ENCODE data around the gene PDE4B. TPM values are rescaled to one million over a fixed set of nuclear protein-coding genes. Genes with fewer than 3 reads are reported as not detected.

The PDE4B gene
- total and polyA plus RNA-seq, 2 donors from 2014 or later: 2.0 to 8.7 TPM

DNA sequence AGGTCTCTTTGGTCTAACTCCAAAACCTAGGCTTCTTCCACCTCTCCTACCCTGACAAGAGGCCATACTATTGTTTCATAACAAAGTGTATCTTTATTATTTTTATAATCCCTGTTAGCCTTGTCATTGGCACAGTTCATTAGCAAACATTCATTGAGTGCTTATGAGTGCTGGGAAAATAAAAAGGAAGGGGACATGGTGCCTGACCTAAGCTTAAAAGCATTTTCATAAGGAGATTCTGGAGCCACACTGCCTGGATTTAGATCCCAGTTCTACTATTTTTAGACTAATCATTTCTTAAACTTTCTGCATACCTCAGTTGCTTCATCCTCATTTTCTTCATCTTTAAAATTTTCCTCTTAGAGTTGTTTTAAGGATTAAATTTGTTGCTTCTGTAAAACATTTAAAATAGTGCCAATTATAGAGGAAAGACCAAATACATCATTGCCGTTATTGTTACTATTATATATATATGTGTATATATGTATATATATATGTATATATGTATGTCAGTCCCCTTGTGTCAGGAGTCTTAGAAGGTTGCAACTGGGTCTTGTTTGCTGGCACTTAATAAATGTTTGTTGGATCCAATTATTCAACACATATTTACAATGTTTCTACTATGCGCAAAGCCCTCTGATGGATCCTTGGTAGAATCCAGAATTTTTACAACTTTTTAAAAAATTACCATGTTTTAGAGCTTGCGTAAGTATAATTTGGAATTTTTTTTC is 490.4 kb downstream of the PDE4B start:
- no peak overlapping the region for H3K4me3 ChIP-seq (ENCODE audit: low read length in 3 of 3)
- no peak overlapping the region for H3K27ac ChIP-seq (ENCODE audit: low read depth in 2 of 2, low read length in 2 of 2)
- H3K9ac ChIP-seq (ENCODE audit: low read length in 3 of 3): no peak overlapping the region
- no peaks in the 10 kb centered on the region for H3K36me3 ChIP-seq (ENCODE audit: control insufficient read depth in 2 of 3, insufficient read depth in 3 of 3, low read length in 3 of 3)
- TF ChIP-seq CTCF (IDR thresholded peaks at IDR 0.05; ENCODE audit: borderline replicate concordance, extremely low read depth, insufficient read depth): no peak
- no peaks in the 10 kb centered on the region for H3K9me3 ChIP-seq (ENCODE audit: control insufficient read depth in 2 of 3, insufficient read depth in 1 of 3, low read length in 3 of 3)
- no peaks in the 10 kb centered on the region for H3K27me3 ChIP-seq (ENCODE audit: control insufficient read depth, insufficient read depth, low read length)
- FAIRE-seq (no peak), DNase-seq (no peak)
- no peaks in the 10 kb centered on the region for H3K4me1 ChIP-seq (ENCODE audit: control insufficient read depth in 2 of 3, insufficient read depth in 2 of 3, low read depth in 1 of 3, low read length in 3 of 3)
- intact Hi-C loops (cut with DNase I): no loop called here

GRCh38 chr1:66283622-66284041 is 490.9 kb downstream of the PDE4B start:
- DNase-seq (no peak), FAIRE-seq (no peak)
- H3K9ac ChIP-seq (ENCODE audit: low read length in 3 of 3): no peak overlapping the region
- no peaks in the 10 kb centered on the region for H3K4me1 ChIP-seq (ENCODE audit: control insufficient read depth in 2 of 3, insufficient read depth in 2 of 3, low read depth in 1 of 3, low read length in 3 of 3)
- intact Hi-C loops (cut with DNase I): no loop called here
- H3K27ac ChIP-seq (ENCODE audit: low read depth in 2 of 2, low read length in 2 of 2): no peak overlapping the region
- no peaks in the 10 kb centered on the region for H3K9me3 ChIP-seq (ENCODE audit: control insufficient read depth in 2 of 3, insufficient read depth in 1 of 3, low read length in 3 of 3)
- TF ChIP-seq CTCF (IDR thresholded peaks at IDR 0.05; ENCODE audit: borderline replicate concordance, extremely low read depth, insufficient read depth): no peak
- H3K4me3 ChIP-seq (ENCODE audit: low read length in 3 of 3): no peak overlapping the region
- H3K36me3 ChIP-seq (ENCODE audit: control insufficient read depth in 2 of 3, insufficient read depth in 3 of 3, low read length in 3 of 3): no peaks in the 10 kb centered on the region
- H3K27me3 ChIP-seq (ENCODE audit: control insufficient read depth, insufficient read depth, low read length): no peaks in the 10 kb centered on the region

GRCh38 chr1:66284746-66285145 is 492.1 kb downstream of the PDE4B start:
- no peak for TF ChIP-seq CTCF (IDR thresholded peaks at IDR 0.05; ENCODE audit: borderline replicate concordance, extremely low read depth, insufficient read depth)
- DNase-seq (no peak), FAIRE-seq (no peak)
- Histone ChIP-seq H3K9me3 (ENCODE audit: control insufficient read depth in 2 of 3, insufficient read depth in 1 of 3, low read length in 3 of 3) (no peaks in the 10 kb centered on the region), H3K27me3 (ENCODE audit: control insufficient read depth, insufficient read depth, low read length) (no peaks in the 10 kb centered on the region), H3K9ac (ENCODE audit: low read length in 3 of 3) (no peak overlapping the region), H3K4me1 (ENCODE audit: control insufficient read depth in 2 of 3, insufficient read depth in 2 of 3, low read depth in 1 of 3, low read length in 3 of 3) (no peaks in the 10 kb centered on the region), H3K27ac (ENCODE audit: low read depth in 2 of 2, low read length in 2 of 2) (no peak overlapping the region), H3K4me3 (ENCODE audit: low read length in 3 of 3) (no peak overlapping the region), H3K36me3 (ENCODE audit: control insufficient read depth in 2 of 3, insufficient read depth in 3 of 3, low read length in 3 of 3) (no peaks in the 10 kb centered on the region)
- intact Hi-C loops (cut with DNase I): no loop called here

Measured in kidney (tissue), 14 donors.